K562 (cell line): ENCODE results near the gene TESK2. TPM values are rescaled to one million over a fixed set of nuclear protein-coding genes. Genes with fewer than 3 reads are reported as not detected.
A peak's percentile ranks its signal among the peaks of the same experiment; 100 is the strongest.

ENCODE experiments used
- KAT7 ChIP-seq: sonication (generic); formaldehyde crosslinking; IDR thresholded peaks from 2 replicates; pipeline ENCODE4 v1.8.0; 2022; ENCODE audit warnings: missing genetic modification reagents, mild to moderate bottlenecking, borderline replicate concordance
- PCBP2 ChIP-seq: fragments of 200-400 bp; formaldehyde crosslinking; IDR thresholded peaks from 2 replicates; pipeline ENCODE4 v1.6.1; 2018; ENCODE audit warnings: low read length, low read depth, mild to moderate bottlenecking, moderate library complexity; ENCODE audit not compliant: poor library complexity, severe bottlenecking
- SMARCC2 ChIP-seq: fragments of 450-650 bp; IDR thresholded peaks from 2 replicates; pipeline ENCODE4 v1.6.1; 2017; ENCODE audit warnings: antibody characterized with exemption, moderate library complexity, mild to moderate bottlenecking, low read depth
- TARDBP ChIP-seq: fragments of 450-650 bp; IDR thresholded peaks from 2 replicates; pipeline ENCODE4 v1.6.1; 2016
- THAP7 ChIP-seq: fragments of 250-450 bp; sonication (Bioruptor Pico); IDR thresholded peaks from 2 replicates; pipeline ENCODE4 v1.5.0; 2021
- ZBTB34 ChIP-seq: fragments of 250-450 bp; sonication (Bioruptor Pico); IDR thresholded peaks from 2 replicates; pipeline ENCODE4 v1.8.0; 2021; ENCODE audit warnings: mild to moderate bottlenecking, moderate library complexity
- polyA plus RNA-seq, 8 experiments: library from polyadenylated mRNA; depleted of rRNA in 4 of 8; stranded (reverse) in 5 of 8; unstranded in 3 of 8; fragments of >200 nt; fragmentation: Nextera tagmentation in 2 of 8; fragmentation: Illumina TruSeq in 1 of 8; extraction: Ambion mirVana in 2 of 8; extraction: Trizol in 1 of 8; gene quantifications; 2 replicates each; pipeline versions ENCODE4 v1.2.1 to v1.2.3, GENCODE V29; 2011 to 2014; ENCODE audit warnings: inconsistent platforms in 1 of 8, missing spikeins in 1 of 8
- total RNA-seq, 7 experiments: library from RNA; depleted of rRNA in 6 of 7; stranded (reverse); fragments of >200 nt in 6 of 7; fragmentation: Illumina TruSeq in 2 of 7; extraction: Trizol in 2 of 7; gene quantifications; 2 replicates each; pipeline versions ENCODE4 v1.2.1 to v1.2.3, GENCODE V29; 2011 to 2021; ENCODE audit warnings: low replicate concordance in 1 of 7
- TF ChIP-seq, protein P1 (sequence below), 2 experiments: fragments of 450-650 bp; IDR thresholded peaks; 2 replicates each; pipeline ENCODE4 v1.6.1; 2016
- TF ChIP-seq, protein P2 (sequence below): fragments of 450-650 bp; IDR thresholded peaks from 2 replicates; pipeline ENCODE4 v1.6.1; 2016; ENCODE audit warnings: missing biosample characterization, missing genetic modification characterization
- TF ChIP-seq, protein P3 (sequence below), 2 experiments: fragments of 450-650 bp; formaldehyde crosslinking in 1 of 2; IDR thresholded peaks; 2 replicates each; pipeline versions ENCODE4 v1.4.0 to v1.6.1; 2014 to 2020; ENCODE audit warnings: mild to moderate bottlenecking in 2 of 2, borderline replicate concordance in 1 of 2, low read depth in 1 of 2
- TF ChIP-seq, protein P4 (sequence below): fragments of 250-450 bp; sonication (Bioruptor Pico); IDR thresholded peaks from 2 replicates; pipeline ENCODE4 v1.8.0; 2022; ENCODE audit warnings: moderate library complexity, mild to moderate bottlenecking, inconsistent platforms

Gene TESK2
- total and polyA plus RNA-seq, 9 of the 15 experiments (the other 6 are each of a cell fraction or from before 2014, with no cell fraction given) = 1.6 to 5.3 (median 3.7) TPM

- peak; percentile 76; the same call in 1 of the 2 replicates for TF ChIP-seq KAT7
- TF ChIP-seq, protein P1, sequence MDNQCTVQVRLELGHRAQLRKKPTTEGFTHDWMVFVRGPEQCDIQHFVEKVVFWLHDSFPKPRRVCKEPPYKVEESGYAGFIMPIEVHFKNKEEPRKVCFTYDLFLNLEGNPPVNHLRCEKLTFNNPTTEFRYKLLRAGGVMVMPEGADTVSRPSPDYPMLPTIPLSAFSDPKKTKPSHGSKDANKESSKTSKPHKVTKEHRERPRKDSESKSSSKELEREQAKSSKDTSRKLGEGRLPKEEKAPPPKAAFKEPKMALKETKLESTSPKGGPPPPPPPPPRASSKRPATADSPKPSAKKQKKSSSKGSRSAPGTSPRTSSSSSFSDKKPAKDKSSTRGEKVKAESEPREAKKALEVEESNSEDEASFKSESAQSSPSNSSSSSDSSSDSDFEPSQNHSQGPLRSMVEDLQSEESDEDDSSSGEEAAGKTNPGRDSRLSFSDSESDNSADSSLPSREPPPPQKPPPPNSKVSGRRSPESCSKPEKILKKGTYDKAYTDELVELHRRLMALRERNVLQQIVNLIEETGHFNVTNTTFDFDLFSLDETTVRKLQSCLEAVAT (IDR thresholded peaks at IDR 0.05) = peak; percentile 14 to 31; a peak in 1 of 4 replicates
- TF ChIP-seq, protein P2, sequence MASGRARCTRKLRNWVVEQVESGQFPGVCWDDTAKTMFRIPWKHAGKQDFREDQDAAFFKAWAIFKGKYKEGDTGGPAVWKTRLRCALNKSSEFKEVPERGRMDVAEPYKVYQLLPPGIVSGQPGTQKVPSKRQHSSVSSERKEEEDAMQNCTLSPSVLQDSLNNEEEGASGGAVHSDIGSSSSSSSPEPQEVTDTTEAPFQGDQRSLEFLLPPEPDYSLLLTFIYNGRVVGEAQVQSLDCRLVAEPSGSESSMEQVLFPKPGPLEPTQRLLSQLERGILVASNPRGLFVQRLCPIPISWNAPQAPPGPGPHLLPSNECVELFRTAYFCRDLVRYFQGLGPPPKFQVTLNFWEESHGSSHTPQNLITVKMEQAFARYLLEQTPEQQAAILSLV (tag) = no peak
- TF ChIP-seq SMARCC2 = no peak
- peak; percentile 30; the same call in 1 of the 2 replicates for TF ChIP-seq TARDBP
- TF ChIP-seq, protein P3, sequence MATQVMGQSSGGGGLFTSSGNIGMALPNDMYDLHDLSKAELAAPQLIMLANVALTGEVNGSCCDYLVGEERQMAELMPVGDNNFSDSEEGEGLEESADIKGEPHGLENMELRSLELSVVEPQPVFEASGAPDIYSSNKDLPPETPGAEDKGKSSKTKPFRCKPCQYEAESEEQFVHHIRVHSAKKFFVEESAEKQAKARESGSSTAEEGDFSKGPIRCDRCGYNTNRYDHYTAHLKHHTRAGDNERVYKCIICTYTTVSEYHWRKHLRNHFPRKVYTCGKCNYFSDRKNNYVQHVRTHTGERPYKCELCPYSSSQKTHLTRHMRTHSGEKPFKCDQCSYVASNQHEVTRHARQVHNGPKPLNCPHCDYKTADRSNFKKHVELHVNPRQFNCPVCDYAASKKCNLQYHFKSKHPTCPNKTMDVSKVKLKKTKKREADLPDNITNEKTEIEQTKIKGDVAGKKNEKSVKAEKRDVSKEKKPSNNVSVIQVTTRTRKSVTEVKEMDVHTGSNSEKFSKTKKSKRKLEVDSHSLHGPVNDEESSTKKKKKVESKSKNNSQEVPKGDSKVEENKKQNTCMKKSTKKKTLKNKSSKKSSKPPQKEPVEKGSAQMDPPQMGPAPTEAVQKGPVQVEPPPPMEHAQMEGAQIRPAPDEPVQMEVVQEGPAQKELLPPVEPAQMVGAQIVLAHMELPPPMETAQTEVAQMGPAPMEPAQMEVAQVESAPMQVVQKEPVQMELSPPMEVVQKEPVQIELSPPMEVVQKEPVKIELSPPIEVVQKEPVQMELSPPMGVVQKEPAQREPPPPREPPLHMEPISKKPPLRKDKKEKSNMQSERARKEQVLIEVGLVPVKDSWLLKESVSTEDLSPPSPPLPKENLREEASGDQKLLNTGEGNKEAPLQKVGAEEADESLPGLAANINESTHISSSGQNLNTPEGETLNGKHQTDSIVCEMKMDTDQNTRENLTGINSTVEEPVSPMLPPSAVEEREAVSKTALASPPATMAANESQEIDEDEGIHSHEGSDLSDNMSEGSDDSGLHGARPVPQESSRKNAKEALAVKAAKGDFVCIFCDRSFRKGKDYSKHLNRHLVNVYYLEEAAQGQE (IDR thresholded peaks at IDR 0.05; ENCODE audit: borderline replicate concordance) = peak; percentile 40
- TF ChIP-seq, protein P3 (CRISPR knock-in tag; IDR thresholded peaks at IDR 0.05; ENCODE audit: low read depth) = no peak
- TF ChIP-seq PCBP2 = no peak
- TF ChIP-seq THAP7 (CRISPR knock-in tag) = 0 out of 2 replicates have a peak, but pooled peaks have one; percentile 49
- TF ChIP-seq, protein P4, sequence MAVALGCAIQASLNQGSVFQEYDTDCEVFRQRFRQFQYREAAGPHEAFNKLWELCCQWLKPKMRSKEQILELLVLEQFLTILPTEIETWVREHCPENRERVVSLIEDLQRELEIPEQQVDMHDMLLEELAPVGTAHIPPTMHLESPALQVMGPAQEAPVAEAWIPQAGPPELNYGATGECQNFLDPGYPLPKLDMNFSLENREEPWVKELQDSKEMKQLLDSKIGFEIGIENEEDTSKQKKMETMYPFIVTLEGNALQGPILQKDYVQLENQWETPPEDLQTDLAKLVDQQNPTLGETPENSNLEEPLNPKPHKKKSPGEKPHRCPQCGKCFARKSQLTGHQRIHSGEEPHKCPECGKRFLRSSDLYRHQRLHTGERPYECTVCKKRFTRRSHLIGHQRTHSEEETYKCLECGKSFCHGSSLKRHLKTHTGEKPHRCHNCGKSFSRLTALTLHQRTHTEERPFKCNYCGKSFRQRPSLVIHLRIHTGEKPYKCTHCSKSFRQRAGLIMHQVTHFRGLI = no peak
- TF ChIP-seq ZBTB34 (CRISPR knock-in tag) = no peak
These were observed 8.4 kb upstream of the TESK2 start (continued) for GRCh38 chr1:45499415-45499769.
